ENCODE data around the gene IL31.

The IL31 gene

GRCh38 chr12:122148657-122149056 lies 25.4 kb downstream of the IL31 start:
- H3K27ac ChIP-seq (ENCODE audit: low read depth, low read length) = no peak overlapping the region
- no peaks in the 10 kb centered on the region for H3K36me3 ChIP-seq (ENCODE audit: low read length)
- H3K4me2 ChIP-seq (ENCODE audit: low read depth, low read length, poor library complexity, severe bottlenecking) = no peak overlapping the region
- no peak overlapping the region for H3K4me3 ChIP-seq (ENCODE audit: insufficient read depth, low read length, poor library complexity, severe bottlenecking)
- H3K27me3 ChIP-seq (ENCODE audit: low read length) = no peaks in the 10 kb centered on the region
- no peak overlapping the region for H2AFZ ChIP-seq (ENCODE audit: low read depth, low read length, severe bottlenecking)
- no peaks in the 10 kb centered on the region for H3K9me2 ChIP-seq (replicated peaks; ENCODE audit: insufficient read depth, low read length)
- no peak overlapping the region for H3K9ac ChIP-seq (ENCODE audit: low read length)
- H3F3A ChIP-seq (ENCODE audit: insufficient read depth) = no peaks in the 10 kb centered on the region
- TF ChIP-seq EZH2phosphoT487 (conservative IDR thresholded peaks at IDR 0.05; ENCODE audit: low read length) = no peak
- TF ChIP-seq, protein P1, sequence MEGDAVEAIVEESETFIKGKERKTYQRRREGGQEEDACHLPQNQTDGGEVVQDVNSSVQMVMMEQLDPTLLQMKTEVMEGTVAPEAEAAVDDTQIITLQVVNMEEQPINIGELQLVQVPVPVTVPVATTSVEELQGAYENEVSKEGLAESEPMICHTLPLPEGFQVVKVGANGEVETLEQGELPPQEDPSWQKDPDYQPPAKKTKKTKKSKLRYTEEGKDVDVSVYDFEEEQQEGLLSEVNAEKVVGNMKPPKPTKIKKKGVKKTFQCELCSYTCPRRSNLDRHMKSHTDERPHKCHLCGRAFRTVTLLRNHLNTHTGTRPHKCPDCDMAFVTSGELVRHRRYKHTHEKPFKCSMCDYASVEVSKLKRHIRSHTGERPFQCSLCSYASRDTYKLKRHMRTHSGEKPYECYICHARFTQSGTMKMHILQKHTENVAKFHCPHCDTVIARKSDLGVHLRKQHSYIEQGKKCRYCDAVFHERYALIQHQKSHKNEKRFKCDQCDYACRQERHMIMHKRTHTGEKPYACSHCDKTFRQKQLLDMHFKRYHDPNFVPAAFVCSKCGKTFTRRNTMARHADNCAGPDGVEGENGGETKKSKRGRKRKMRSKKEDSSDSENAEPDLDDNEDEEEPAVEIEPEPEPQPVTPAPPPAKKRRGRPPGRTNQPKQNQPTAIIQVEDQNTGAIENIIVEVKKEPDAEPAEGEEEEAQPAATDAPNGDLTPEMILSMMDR (IDR thresholded peaks at IDR 0.05; ENCODE audit: insufficient read depth, low read length, poor library complexity, severe bottlenecking) = no peak
- H3K9me3 ChIP-seq (ENCODE audit: insufficient read depth, low read length) = no peaks in the 10 kb centered on the region
- no peaks in the 10 kb centered on the region for H3K79me2 ChIP-seq (ENCODE audit: insufficient read depth, low read length)
- no peaks in the 10 kb centered on the region for H4K20me1 ChIP-seq (ENCODE audit: low read depth, low read length)

DNA sequence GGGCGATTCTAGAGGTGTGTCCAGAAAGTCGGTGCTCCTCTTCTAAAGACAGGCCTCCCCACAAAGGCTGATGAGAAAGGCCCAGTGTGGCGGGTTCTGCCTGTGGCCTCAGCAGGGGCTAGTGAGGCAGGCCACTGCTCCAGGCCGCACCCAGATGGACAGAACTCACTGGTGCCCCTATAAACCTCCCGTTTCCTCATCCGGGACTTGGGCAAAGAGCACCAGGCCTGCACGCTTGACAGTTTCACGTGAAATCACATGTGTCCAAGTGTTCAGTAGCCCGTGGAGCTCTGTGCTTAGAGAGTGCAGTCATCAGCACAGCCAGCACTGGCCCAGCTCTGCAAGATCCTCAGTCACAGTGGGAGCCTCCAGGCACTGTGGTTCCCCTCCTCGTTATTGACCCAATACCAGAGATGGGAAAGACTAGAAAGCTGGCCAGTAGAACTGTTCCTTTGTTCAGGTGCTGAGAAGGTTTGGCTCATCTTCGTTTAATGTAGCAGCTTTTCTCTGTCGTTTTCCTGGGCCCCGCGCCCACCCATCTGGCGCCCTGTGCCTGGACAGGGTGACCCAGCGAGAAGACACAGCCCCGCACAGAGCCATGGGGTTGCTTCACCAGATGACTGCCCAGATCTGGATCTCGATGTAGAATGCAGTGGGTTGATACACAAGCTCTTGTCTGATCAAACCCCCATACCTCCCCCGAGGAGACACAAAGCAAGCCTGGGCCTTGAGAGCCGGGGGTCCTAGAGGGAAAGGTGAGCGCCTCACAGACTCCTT lies 26.3 kb downstream of the IL31 start:
- Histone ChIP-seq H3K9me3 (ENCODE audit: insufficient read depth, low read length) (no peaks in the 10 kb centered on the region), H3K27ac (ENCODE audit: low read depth, low read length) (no peak overlapping the region), H3K4me2 (ENCODE audit: low read depth, low read length, poor library complexity, severe bottlenecking) (no peak overlapping the region), H2AFZ (ENCODE audit: low read depth, low read length, severe bottlenecking) (no peak overlapping the region), H3K36me3 (ENCODE audit: low read length) (no peaks in the 10 kb centered on the region), H3F3A (ENCODE audit: insufficient read depth) (no peaks in the 10 kb centered on the region), H3K9ac (ENCODE audit: low read length) (no peak overlapping the region), H3K9me2 (replicated peaks; ENCODE audit: insufficient read depth, low read length) (no peaks in the 10 kb centered on the region), H3K79me2 (ENCODE audit: insufficient read depth, low read length) (no peaks in the 10 kb centered on the region), H3K27me3 (ENCODE audit: low read length) (no peaks in the 10 kb centered on the region), H3K4me3 (ENCODE audit: insufficient read depth, low read length, poor library complexity, severe bottlenecking) (no peak overlapping the region), H4K20me1 (ENCODE audit: low read depth, low read length) (no peaks in the 10 kb centered on the region)
- TF ChIP-seq, protein P1 (IDR thresholded peaks at IDR 0.05; ENCODE audit: insufficient read depth, low read length, poor library complexity, severe bottlenecking) = no peak
- TF ChIP-seq EZH2phosphoT487 (conservative IDR thresholded peaks at IDR 0.05; ENCODE audit: low read length) = no peak

DNA sequence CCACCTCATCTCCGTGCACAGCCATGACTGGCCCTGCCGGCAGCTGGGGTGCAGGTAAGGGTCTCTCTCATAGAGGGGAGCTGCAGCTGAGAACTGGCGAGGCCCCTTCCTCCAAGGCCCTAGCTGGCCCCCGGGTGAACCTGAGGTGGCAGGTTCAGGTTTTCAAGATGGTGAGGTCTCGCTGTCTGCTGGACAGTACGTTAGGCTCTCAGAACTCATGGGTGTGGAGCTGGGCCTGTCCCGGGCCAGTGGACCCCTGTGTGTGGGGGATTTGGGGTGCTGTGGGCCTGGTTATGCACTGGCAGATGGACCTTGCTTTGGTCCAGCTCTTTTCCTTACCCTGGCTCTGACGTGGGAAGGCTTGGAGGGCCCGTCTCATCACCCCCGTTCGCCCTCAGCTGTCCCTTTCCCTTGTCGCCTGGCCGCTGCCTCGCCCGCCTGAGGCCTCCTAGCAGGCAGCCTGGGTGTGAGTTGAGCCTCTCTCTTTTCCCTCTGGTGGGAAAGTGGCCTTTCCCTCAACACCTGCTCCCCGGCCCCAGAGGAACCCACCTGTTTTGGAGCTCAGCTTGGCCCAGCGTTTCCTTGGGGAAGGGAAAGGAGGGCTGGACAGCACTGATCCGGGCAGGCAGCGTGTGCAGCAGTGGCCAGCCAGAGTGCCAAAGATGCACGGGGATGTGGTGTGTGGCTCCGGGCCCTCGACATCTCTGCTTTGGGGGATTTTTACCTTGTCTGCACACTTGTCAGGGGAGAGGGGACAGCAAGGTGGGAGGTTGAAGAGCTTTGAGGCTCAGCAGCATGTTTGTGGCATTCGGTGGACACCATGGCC lies 28.3 kb downstream of the IL31 start:
- Histone ChIP-seq H3K79me2 (ENCODE audit: insufficient read depth, low read length) (no peaks in the 10 kb centered on the region), H3K4me3 (ENCODE audit: insufficient read depth, low read length, poor library complexity, severe bottlenecking) (no peak overlapping the region), H3K4me2 (ENCODE audit: low read depth, low read length, poor library complexity, severe bottlenecking) (no peak overlapping the region), H2AFZ (ENCODE audit: low read depth, low read length, severe bottlenecking) (no peak overlapping the region), H3K9ac (ENCODE audit: low read length) (no peak overlapping the region), H3K36me3 (ENCODE audit: low read length) (no peaks in the 10 kb centered on the region), H3K27me3 (ENCODE audit: low read length) (no peaks in the 10 kb centered on the region), H3K9me2 (replicated peaks; ENCODE audit: insufficient read depth, low read length) (no peaks in the 10 kb centered on the region), H3K9me3 (ENCODE audit: insufficient read depth, low read length) (no peaks in the 10 kb centered on the region), H4K20me1 (ENCODE audit: low read depth, low read length) (no peaks in the 10 kb centered on the region), H3K27ac (ENCODE audit: low read depth, low read length) (no peak overlapping the region), H3F3A (ENCODE audit: insufficient read depth) (no peaks in the 10 kb centered on the region)
- TF ChIP-seq, protein P1 (IDR thresholded peaks at IDR 0.05; ENCODE audit: insufficient read depth, low read length, poor library complexity, severe bottlenecking) = no peak
